ENCODE data around the gene ZNF749.

- TF ChIP-seq EZH2 (IDR thresholded peaks at IDR 0.05; ENCODE audit: borderline replicate concordance, low read depth, low read length, poor library complexity, severe bottlenecking) (no peak), CTCF (conservative IDR thresholded peaks at IDR 0.05; ENCODE audit: low read depth, low read length) (no peak)
These were observed 1.3 kb downstream of the ZNF749 start for GRCh38 chr19:57436417-57436816.
